SU-DHL-6 (cell line): ENCODE results near the gene PDZD8.

ENCODE experiments used
- EZH2phosphoT487 ChIP-seq: fragments of 200-600 bp; sonication (generic), shearing (Covaris generic); conservative IDR thresholded peaks from 2 replicates; pipeline ENCODE4 v1.6.1; 2018; ENCODE audit warnings: mild to moderate bottlenecking, antibody characterized with exemption, low read length, moderate library complexity, mixed read lengths
- TF ChIP-seq, protein P1 (sequence below): fragments of 200-600 bp; sonication (generic); IDR thresholded peaks from one replicate; pipeline ENCODE4 v1.5.1; 2017; ENCODE audit warnings: antibody characterized with exemption, mild to moderate bottlenecking, low read length, moderate library complexity; ENCODE audit not compliant: insufficient read depth, poor library complexity, severe bottlenecking

DNA sequence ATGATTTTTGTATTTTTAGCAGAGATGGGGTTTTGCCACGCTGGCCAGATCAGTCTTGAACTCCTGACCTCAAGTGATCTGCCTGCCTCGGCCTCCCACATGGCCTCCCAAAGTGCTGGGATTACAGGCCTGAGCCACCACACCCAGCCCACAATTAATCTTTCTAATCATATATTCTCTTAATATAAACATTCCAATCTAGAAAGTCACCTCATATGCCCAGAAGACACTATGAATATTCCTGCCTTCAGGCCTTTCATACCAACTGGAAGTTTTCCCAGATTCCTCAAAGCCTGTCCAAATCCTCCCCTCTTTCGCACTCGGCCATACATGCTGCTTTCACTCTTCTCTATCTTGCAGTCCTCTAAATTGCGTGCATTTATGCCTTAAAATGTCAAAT lies 32.6 kb downstream of the PDZD8 start:
- TF ChIP-seq, protein P1, sequence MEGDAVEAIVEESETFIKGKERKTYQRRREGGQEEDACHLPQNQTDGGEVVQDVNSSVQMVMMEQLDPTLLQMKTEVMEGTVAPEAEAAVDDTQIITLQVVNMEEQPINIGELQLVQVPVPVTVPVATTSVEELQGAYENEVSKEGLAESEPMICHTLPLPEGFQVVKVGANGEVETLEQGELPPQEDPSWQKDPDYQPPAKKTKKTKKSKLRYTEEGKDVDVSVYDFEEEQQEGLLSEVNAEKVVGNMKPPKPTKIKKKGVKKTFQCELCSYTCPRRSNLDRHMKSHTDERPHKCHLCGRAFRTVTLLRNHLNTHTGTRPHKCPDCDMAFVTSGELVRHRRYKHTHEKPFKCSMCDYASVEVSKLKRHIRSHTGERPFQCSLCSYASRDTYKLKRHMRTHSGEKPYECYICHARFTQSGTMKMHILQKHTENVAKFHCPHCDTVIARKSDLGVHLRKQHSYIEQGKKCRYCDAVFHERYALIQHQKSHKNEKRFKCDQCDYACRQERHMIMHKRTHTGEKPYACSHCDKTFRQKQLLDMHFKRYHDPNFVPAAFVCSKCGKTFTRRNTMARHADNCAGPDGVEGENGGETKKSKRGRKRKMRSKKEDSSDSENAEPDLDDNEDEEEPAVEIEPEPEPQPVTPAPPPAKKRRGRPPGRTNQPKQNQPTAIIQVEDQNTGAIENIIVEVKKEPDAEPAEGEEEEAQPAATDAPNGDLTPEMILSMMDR = no peak
- no peak for TF ChIP-seq EZH2phosphoT487
